ENCODE data around the gene PCDHB16. TPM values are rescaled to one million over a fixed set of nuclear protein-coding genes. Genes with fewer than 3 reads are reported as not detected.
A peak's percentile ranks its signal among the peaks of the same experiment; 100 is the strongest.
"Not testable (repeated sequence)": the region's sequence is repeated elsewhere in the genome, so short reads cannot be mapped to it uniquely, and the experiment has no call there.

PCDHB16 gene
- total RNA-seq, 6 experiments from 2014 or later, result 0.17 to 0.51 (median 0.34) TPM

DNA sequence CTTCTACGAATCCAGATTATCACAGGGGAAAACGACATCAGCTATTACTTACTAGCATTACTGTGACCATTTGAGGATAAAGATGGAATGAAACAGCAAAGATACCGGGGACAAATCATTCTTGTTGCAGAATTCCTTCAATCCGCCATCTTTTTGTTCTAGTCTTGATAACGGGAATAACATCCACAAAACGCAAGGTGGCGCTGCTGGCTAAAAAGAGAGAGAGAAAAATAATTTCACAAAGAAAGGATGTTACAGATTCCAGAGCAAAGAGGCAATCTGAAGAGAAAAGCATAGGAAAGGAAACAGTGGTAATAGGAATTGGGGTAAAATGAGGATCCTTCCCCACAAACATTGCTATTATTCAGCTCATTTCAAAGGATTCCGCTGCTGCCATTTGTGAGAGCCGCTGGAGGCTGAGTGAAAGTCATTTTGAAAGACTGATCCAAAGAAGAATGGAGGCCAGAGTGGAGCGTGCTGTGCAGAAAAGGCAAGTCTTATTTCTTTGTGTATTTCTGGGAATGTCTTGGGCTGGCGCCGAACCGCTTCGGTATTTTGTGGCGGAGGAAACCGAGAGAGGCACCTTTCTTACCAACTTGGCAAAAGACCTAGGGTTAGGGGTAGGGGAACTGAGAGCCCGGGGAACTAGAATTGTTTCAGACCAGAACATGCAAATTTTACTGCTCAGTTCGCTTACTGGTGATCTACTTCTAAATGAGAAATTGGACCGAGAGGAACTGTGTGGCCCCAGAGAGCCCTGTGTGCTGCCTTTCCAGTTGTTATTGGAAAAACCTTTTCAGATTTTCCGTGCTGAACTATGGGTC lies 9.6 kb upstream of the PCDHB16 start, which contains the start of gene PCDHB7:
Gene PCDHB7, plus strand, starts transcription at position 264 of the 824 bp plus-strand sequence. Its CDS starts 192 bp downstream, at position 456.
- 27% methylated on average over 20 of the region's 20 CpGs for WGBS (ENCODE audit: insufficient coverage, low coverage, low lambda C conversion rate, missing lambda C conversion rate)
- Histone ChIP-seq H3K36me3 (no peaks in the 10 kb centered on the region), H3K9me3 (no peaks in the 10 kb centered on the region), H3K4me1 (no peaks in the 10 kb centered on the region), H3K27ac (no peak within 1 kb of the TSS), H3K27me3 (peaks cover 0 to 10% of the 10 kb centered on the region in 2 donors), H3K4me3 (no peak within 1 kb of the TSS)
- DNase-seq (no peak), ATAC-seq (no peak)
- intact Hi-C loops (cut with DNase I), result no loop called here
- TF ChIP-seq POLR2A (IDR thresholded peaks at IDR 0.05), result no peak
- TF ChIP-seq, protein P1, sequence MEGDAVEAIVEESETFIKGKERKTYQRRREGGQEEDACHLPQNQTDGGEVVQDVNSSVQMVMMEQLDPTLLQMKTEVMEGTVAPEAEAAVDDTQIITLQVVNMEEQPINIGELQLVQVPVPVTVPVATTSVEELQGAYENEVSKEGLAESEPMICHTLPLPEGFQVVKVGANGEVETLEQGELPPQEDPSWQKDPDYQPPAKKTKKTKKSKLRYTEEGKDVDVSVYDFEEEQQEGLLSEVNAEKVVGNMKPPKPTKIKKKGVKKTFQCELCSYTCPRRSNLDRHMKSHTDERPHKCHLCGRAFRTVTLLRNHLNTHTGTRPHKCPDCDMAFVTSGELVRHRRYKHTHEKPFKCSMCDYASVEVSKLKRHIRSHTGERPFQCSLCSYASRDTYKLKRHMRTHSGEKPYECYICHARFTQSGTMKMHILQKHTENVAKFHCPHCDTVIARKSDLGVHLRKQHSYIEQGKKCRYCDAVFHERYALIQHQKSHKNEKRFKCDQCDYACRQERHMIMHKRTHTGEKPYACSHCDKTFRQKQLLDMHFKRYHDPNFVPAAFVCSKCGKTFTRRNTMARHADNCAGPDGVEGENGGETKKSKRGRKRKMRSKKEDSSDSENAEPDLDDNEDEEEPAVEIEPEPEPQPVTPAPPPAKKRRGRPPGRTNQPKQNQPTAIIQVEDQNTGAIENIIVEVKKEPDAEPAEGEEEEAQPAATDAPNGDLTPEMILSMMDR (IDR thresholded peaks at IDR 0.05), result peak in 2 of 4 donors; percentile 11 to 22

DNA sequence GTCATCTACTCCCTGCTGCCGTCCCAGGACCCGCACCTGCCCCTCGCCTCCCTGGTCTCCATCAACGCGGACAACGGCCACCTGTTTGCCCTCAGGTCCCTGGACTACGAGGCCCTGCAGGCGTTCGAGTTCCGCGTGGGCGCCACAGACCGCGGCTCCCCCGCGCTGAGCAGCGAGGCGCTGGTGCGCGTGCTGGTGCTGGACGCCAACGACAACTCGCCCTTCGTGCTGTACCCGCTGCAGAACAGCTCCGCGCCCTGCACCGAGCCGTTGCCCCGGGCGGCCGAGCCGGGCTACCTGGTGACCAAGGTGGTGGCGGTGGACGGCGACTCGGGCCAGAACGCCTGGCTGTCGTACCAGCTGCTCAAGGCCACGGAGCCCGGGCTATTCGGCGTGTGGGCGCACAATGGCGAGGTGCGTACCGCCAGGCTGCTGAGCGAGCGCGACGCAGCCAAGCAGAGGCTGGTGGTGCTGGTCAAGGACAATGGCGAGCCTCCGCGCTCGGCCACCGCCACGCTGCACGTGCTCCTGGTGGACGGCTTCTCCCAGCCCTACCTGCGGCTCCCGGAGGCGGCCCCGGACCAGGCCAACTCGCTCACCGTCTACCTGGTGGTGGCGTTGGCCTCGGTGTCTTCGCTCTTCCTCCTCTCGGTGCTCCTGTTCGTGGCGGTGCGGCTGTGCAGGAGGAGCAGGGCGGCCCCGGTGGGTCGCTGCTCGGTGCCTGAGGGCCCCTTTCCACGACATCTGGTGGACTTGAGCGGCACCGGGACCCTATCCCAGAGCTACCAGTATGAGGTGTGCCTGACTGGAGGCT lies 7.7 kb upstream of the PCDHB16 start:
- intact Hi-C loops (cut with DNase I); H3K4me3 ChIP-seq; H3K27me3 ChIP-seq; H3K36me3 ChIP-seq; H3K4me1 ChIP-seq; DNase-seq; H3K27ac ChIP-seq; ATAC-seq; H3K9me3 ChIP-seq: not testable (repeated sequence)
- WGBS (ENCODE audit: insufficient coverage, low coverage, low lambda C conversion rate, missing lambda C conversion rate), result 30% methylated on average over 29 of the region's 79 CpGs

DNA sequence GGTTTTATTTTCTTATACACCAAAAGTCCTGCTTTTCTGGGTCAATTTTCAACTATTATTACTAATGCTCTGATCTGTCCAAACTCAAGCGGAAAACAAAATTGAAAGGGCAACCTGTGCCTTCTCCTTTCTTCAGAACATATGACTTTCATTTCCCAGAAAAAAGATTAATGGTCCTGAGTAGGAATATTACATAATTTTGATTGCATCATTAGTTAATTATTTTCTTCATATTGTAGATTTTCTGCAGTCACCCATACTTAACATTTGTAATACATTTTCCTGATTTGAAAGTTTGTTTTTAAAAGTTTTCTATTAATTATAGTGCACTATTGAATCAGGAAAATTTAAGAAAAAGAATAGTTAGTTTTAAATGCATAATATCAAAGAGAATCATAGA lies 6.3 kb upstream of the PCDHB16 start:
- DNase-seq (no peak), ATAC-seq (no peak)
- WGBS (ENCODE audit: insufficient coverage, low coverage, low lambda C conversion rate, missing lambda C conversion rate), result 38% methylated on average over 1 of the region's 1 CpG
- TF ChIP-seq, protein P1 (IDR thresholded peaks at IDR 0.05), result no peak
- no peak for TF ChIP-seq POLR2A (IDR thresholded peaks at IDR 0.05)
- peaks cover 0 to 10% of the 10 kb centered on the region in 2 donors for H3K27me3 ChIP-seq
- intact Hi-C loops (cut with DNase I), result no loop called here
- no peak overlapping the region for H3K4me3 ChIP-seq
- no peak overlapping the region for H3K27ac ChIP-seq
- H3K9me3 ChIP-seq, result no peaks in the 10 kb centered on the region
- H3K4me1 ChIP-seq, result no peaks in the 10 kb centered on the region
- no peaks in the 10 kb centered on the region for H3K36me3 ChIP-seq

DNA sequence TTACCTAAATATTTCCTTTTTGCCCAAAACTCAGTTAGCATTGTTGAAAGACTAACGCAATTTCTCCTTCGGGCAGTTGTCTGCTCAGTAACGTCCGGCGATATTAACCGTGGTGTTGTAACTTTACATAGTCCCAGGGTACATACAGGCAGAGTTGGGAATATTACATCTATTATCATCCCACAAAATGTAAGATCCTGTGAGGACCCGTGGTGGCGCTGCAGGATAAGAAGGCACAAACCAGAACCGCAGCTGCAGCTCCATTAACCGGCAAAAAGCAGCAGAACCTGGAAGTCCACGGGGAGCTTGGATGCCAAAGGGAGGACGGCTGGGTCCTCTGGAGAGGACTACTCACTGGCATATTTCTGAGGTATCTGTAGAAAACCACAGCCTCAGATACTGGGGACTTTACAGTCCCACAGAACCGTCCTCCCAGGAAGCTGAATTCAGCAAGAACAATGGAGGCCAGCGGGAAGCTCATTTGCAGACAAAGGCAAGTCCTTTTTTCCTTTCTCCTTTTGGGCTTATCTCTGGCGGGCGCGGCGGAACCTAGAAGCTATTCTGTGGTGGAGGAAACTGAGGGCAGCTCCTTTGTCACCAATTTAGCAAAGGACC lies 4.5 kb upstream of the PCDHB16 start, which contains the start of gene PCDHB8:
Gene PCDHB8, plus strand, starts transcription at position 214 of the 615 bp plus-strand sequence. Its CDS starts 245 bp downstream, at position 459.
- intact Hi-C loops (cut with DNase I); H3K36me3 ChIP-seq; H3K9me3 ChIP-seq; DNase-seq; H3K27ac ChIP-seq; H3K4me1 ChIP-seq; H3K27me3 ChIP-seq; H3K4me3 ChIP-seq: not testable (repeated sequence)
- WGBS (ENCODE audit: insufficient coverage, low coverage, low lambda C conversion rate, missing lambda C conversion rate), result 32% methylated on average over 14 of the region's 18 CpGs
- ATAC-seq, result peak in 1 of 4 donors; percentile 51

DNA sequence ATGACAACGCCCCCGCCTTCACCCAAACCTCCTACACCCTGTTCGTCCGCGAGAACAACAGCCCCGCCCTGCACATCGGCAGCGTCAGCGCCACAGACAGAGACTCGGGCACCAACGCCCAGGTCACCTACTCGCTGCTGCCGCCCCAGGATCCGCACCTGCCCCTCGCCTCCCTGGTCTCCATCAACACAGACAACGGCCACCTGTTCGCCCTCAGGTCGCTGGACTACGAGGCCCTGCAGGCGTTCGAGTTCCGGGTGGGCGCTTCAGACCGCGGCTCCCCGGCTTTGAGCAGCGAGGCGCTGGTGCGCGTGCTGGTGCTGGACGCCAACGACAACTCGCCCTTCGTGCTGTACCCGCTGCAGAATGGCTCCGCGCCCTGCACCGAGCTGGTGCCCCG lies 2.8 kb upstream of the PCDHB16 start:
- H3K4me1 ChIP-seq; H3K36me3 ChIP-seq; DNase-seq; ATAC-seq; H3K9me3 ChIP-seq; H3K27ac ChIP-seq; intact Hi-C loops (cut with DNase I); H3K27me3 ChIP-seq; H3K4me3 ChIP-seq: not testable (repeated sequence)
- WGBS (ENCODE audit: insufficient coverage, low coverage, low lambda C conversion rate, missing lambda C conversion rate), result 30% methylated on average over 16 of the region's 39 CpGs

DNA sequence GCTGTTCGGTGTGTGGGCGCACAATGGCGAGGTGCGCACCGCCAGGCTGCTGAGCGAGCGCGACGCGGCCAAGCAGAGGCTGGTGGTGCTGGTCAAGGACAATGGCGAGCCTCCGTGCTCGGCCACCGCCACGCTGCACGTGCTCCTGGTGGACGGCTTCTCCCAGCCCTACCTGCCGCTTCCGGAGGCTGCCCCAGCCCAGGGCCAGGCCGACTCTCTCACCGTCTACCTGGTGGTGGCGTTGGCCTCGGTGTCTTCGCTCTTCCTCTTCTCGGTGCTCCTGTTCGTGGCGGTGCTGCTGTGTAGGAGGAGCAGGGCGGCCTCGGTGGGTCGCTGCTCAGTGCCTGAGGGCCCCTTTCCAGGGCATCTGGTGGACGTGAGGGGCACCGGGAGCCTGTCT lies 2.3 kb upstream of the PCDHB16 start:
- intact Hi-C loops (cut with DNase I); H3K27ac ChIP-seq; H3K4me3 ChIP-seq; H3K4me1 ChIP-seq; H3K27me3 ChIP-seq; DNase-seq; ATAC-seq; H3K9me3 ChIP-seq; H3K36me3 ChIP-seq: not testable (repeated sequence)
- WGBS (ENCODE audit: insufficient coverage, low coverage, low lambda C conversion rate, missing lambda C conversion rate), result 20% methylated on average over 1 of the region's 32 CpGs
